Nephron (organoid): ENCODE measurements around the gene DNAJC17.

Experiments used
- H3K27ac Mint-ChIP-seq, 3 experiments: 2 replicates each; pipeline ENCODE4 v1.8.0; 2020; ENCODE audit warnings: mixed read lengths in 3 of 3, mild to moderate bottlenecking in 2 of 3, moderate library complexity in 1 of 3
- H3K27me3 Mint-ChIP-seq: 2 replicates; pipeline ENCODE4 v1.8.0; 2021; ENCODE audit warnings: low read depth, mild to moderate bottlenecking, moderate library complexity, mixed read lengths
- H3K36me3 Mint-ChIP-seq: 2 replicates; pipeline ENCODE4 v1.8.0; 2020; ENCODE audit warnings: low read depth, mixed read lengths
- H3K4me1 Mint-ChIP-seq: 2 replicates; pipeline ENCODE4 v1.8.0; 2020; ENCODE audit warnings: mixed read lengths
- H3K4me3 Mint-ChIP-seq, 3 experiments: 2 replicates each; pipeline ENCODE4 v1.8.0; 2020; ENCODE audit warnings: mild to moderate bottlenecking in 3 of 3, mixed read lengths in 3 of 3, moderate library complexity in 2 of 3
- H3K9me3 Mint-ChIP-seq: 2 replicates; pipeline ENCODE4 v1.8.0; 2020; ENCODE audit warnings: mixed read lengths
- CTCF ChIP-seq, 3 experiments: fragments of 200-600 bp; sonication (generic); IDR thresholded peaks; one replicate each; pipeline ENCODE4 v1.5.0; 2021; ENCODE audit warnings: antibody characterized with exemption in 3 of 3; ENCODE audit not compliant: unreplicated experiment in 3 of 3

Gene DNAJC17

GRCh38 chr15:40731034-40731433 lies 76.2 kb downstream of the DNAJC17 start:
- H3K36me3 Mint-ChIP-seq: peaks cover 37% of the 10 kb centered on the region
- TF ChIP-seq CTCF (IDR thresholded peaks at IDR 0.05; ENCODE audit: unreplicated experiment in 3 of 3): no peak
- peak overlapping the region in 1 of 3 experiments; percentile 32 for H3K27ac Mint-ChIP-seq
- H3K9me3 Mint-ChIP-seq: no peaks in the 10 kb centered on the region
- no peaks in the 10 kb centered on the region for H3K27me3 Mint-ChIP-seq
- no peaks in the 10 kb centered on the region for H3K4me1 Mint-ChIP-seq
- no peak overlapping the region for H3K4me3 Mint-ChIP-seq

DNA sequence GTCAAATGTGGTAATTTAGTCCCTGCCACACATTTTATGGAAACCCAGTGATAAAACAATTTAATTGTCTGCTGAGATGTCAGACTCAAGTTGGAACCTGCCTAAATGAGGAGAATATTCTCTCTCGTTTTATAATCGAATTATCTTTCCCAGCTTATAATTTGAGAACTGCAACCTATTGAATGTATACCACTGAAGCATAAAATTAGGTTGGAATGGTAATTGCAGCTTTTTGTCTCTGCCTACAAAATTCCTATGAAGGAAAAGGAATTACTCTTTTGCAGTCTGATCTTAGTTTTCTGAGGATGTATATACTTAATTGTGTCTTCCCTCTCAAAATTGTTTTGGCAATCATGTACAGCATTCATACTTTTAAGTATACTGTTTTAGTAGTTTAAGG lies 83.4 kb downstream of the DNAJC17 start:
- H3K36me3 Mint-ChIP-seq: peaks cover 8% of the 10 kb centered on the region
- no peak for TF ChIP-seq CTCF (IDR thresholded peaks at IDR 0.05; ENCODE audit: unreplicated experiment in 3 of 3)
- H3K4me3 Mint-ChIP-seq: no peak overlapping the region
- H3K27me3 Mint-ChIP-seq: no peaks in the 10 kb centered on the region
- H3K4me1 Mint-ChIP-seq: no peaks in the 10 kb centered on the region
- H3K27ac Mint-ChIP-seq: no peak overlapping the region
- H3K9me3 Mint-ChIP-seq: no peaks in the 10 kb centered on the region

DNA sequence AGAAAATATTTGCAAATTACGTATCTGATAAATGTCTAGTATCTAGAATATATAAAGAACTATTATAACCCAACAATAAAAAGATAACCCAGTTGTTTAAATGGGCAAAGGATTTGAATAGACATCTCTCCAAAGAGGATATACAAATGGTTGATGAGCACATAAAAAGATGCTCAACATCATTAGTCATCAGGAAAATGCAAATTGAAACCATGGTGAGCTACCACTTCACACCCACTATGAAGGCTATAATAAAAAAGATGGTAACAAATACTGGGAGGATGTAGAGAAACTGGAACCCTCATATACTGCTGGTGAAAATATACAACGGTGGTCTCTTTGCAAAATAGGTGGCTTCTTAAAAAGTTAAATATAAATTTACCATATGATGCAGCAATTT lies 84.3 kb downstream of the DNAJC17 start:
- Mint-ChIP-seq H3K4me1 (no peaks in the 10 kb centered on the region), H3K27ac (no peak overlapping the region), H3K27me3 (no peaks in the 10 kb centered on the region), H3K9me3 (no peaks in the 10 kb centered on the region), H3K36me3 (peaks cover 8% of the 10 kb centered on the region), H3K4me3 (no peak overlapping the region)
- TF ChIP-seq CTCF (IDR thresholded peaks at IDR 0.05; ENCODE audit: unreplicated experiment in 3 of 3): no peak

GRCh38 chr15:40722354-40722753 lies 84.9 kb downstream of the DNAJC17 start:
- Mint-ChIP-seq H3K4me1 (no peaks in the 10 kb centered on the region), H3K36me3 (peaks cover 12% of the 10 kb centered on the region), H3K4me3 (no peak overlapping the region), H3K27ac (no peak overlapping the region), H3K27me3 (no peaks in the 10 kb centered on the region), H3K9me3 (no peaks in the 10 kb centered on the region)
- TF ChIP-seq CTCF (IDR thresholded peaks at IDR 0.05; ENCODE audit: unreplicated experiment in 3 of 3): no peak

GRCh38 chr15:40721701-40722100 lies 85.6 kb downstream of the DNAJC17 start:
- no peaks in the 10 kb centered on the region for H3K4me1 Mint-ChIP-seq
- no peaks in the 10 kb centered on the region for H3K9me3 Mint-ChIP-seq
- no peak overlapping the region for H3K4me3 Mint-ChIP-seq
- no peak overlapping the region for H3K27ac Mint-ChIP-seq
- peaks cover 13% of the 10 kb centered on the region for H3K36me3 Mint-ChIP-seq
- no peaks in the 10 kb centered on the region for H3K27me3 Mint-ChIP-seq
- TF ChIP-seq CTCF (IDR thresholded peaks at IDR 0.05; ENCODE audit: unreplicated experiment in 3 of 3): no peak

- no peaks in the 10 kb centered on the region for H3K4me1 Mint-ChIP-seq
- H3K9me3 Mint-ChIP-seq: no peaks in the 10 kb centered on the region
- H3K27ac Mint-ChIP-seq: no peak overlapping the region
- no peaks in the 10 kb centered on the region for H3K27me3 Mint-ChIP-seq
- no peak for TF ChIP-seq CTCF (IDR thresholded peaks at IDR 0.05; ENCODE audit: unreplicated experiment in 3 of 3)
- H3K36me3 Mint-ChIP-seq: peaks cover 32% of the 10 kb centered on the region
- H3K4me3 Mint-ChIP-seq: no peak overlapping the region
Observed at GRCh38 chr15:40716165-40716564, 91.1 kb downstream of the DNAJC17 start.
